Fibroblast of pulmonary artery (primary cell): ENCODE measurements around the gene CYP27C1.
"Not testable (repeated sequence)": the region's sequence is repeated elsewhere in the genome, so short reads cannot be mapped to it uniquely, and the experiment has no call there.

ENCODE experiments used
- DNase-seq: peaks from one replicate; pipeline ENCODE4 v3.0.0-alpha.2; 2010; ENCODE audit warnings: low read depth
- H3K4me3 ChIP-seq: replicated peaks from 2 replicates; pipeline ENCODE4 v1.5.1; 2011; ENCODE audit warnings: low read depth, mild to moderate bottlenecking, control low read depth, low read length, moderate library complexity
- TF ChIP-seq, protein P1 (sequence below): IDR thresholded peaks from 2 replicates; pipeline ENCODE4 v1.5.1; 2011; ENCODE audit warnings: mild to moderate bottlenecking, control low read depth, low read length, inconsistent platforms; ENCODE audit errors: missing control alignments

CYP27C1 gene

DNA sequence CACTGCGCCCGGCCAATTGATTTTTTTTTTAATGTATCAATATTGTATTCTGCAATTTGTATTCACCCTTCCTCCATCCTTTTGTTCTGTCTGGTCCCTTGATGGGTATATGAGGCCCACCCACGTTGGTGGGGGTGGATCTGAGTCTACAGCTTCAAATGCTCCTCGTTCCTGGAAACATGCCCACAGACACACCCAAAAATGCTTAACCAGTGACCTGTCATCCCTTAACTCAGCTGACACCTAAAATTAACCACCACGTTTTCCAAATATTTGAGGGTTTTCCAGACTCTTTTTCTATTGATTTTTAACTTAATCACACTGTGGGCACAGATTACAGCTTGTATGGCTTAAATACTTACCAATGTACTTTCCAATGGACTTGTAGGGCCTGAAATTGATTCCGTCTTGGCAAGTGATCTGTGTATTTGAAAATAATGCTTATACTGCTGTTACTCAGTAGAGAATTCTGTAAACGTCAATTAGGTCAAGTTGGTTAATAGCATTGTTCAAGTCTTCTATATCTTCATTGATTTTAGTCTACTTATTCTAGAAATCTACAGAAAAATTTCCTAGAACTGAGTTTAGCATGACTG is 34.4 kb upstream of the CYP27C1 start:
- no peak overlapping the region for H3K4me3 ChIP-seq
- DNase-seq, result peak; percentile 12
- TF ChIP-seq, protein P1, sequence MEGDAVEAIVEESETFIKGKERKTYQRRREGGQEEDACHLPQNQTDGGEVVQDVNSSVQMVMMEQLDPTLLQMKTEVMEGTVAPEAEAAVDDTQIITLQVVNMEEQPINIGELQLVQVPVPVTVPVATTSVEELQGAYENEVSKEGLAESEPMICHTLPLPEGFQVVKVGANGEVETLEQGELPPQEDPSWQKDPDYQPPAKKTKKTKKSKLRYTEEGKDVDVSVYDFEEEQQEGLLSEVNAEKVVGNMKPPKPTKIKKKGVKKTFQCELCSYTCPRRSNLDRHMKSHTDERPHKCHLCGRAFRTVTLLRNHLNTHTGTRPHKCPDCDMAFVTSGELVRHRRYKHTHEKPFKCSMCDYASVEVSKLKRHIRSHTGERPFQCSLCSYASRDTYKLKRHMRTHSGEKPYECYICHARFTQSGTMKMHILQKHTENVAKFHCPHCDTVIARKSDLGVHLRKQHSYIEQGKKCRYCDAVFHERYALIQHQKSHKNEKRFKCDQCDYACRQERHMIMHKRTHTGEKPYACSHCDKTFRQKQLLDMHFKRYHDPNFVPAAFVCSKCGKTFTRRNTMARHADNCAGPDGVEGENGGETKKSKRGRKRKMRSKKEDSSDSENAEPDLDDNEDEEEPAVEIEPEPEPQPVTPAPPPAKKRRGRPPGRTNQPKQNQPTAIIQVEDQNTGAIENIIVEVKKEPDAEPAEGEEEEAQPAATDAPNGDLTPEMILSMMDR, result no peak

DNA sequence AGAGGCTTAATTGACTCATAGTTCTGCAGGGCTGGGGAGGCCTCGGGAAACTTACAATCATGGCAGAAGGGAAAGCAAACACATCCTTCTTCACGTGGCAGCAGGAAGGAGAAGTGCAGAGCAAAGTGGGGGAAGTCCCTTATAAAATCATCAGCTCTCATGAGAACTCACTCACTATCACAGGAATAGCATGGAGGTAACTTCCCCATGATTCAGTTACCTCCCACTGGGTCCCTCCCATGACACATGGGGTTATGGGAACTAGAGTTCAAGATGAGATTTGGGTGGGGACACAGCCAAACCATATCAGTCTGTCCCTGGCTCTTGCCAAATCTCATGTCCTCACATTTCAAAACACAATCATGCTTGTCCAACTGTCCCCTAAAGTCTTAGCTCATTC is 21.1 kb upstream of the CYP27C1 start:
- H3K4me3 ChIP-seq, DNase-seq: not testable (repeated sequence)

DNA sequence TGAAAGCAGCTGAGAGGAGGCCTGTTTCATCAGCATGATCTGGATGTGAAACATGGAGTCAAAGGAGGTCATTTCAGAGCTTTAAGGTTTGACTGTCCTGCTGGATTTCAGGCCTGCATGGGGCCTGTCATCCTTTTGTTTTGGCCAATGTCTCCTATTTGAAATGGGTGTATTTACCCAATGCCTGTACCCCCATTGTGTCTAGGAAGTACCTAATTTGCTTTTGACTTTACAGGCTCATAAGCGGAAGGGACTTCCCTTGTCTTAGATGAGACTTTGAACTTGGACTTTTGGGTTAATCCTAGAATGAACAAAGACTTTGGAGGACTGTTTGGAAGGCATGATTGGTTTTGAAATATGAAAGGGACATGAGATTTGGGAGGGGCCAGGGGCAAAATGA is 19.3 kb upstream of the CYP27C1 start:
- TF ChIP-seq, protein P1, result no peak
- DNase-seq, result no peak
- H3K4me3 ChIP-seq, result no peak overlapping the region

DNA sequence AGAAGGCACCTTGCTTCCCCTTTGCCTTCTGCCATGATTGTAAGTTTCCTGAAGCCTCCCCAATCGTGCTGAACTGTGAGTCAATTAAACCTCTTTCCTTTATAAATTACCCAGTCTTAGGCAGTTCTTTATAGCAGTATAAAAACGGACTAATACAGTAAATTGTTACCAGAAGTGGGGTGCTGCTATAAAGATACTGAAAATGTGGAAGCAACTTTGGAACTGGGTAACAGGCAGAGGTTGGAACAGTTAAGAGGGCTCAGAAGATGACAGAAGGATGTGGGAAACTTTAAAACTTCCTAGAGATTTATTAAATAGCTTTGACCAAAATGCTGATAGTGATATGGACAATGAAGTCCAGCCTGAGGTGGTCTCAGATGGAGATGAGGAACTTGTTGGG is 17.7 kb upstream of the CYP27C1 start:
- not testable (repeated sequence) for H3K4me3 ChIP-seq, DNase-seq

DNA sequence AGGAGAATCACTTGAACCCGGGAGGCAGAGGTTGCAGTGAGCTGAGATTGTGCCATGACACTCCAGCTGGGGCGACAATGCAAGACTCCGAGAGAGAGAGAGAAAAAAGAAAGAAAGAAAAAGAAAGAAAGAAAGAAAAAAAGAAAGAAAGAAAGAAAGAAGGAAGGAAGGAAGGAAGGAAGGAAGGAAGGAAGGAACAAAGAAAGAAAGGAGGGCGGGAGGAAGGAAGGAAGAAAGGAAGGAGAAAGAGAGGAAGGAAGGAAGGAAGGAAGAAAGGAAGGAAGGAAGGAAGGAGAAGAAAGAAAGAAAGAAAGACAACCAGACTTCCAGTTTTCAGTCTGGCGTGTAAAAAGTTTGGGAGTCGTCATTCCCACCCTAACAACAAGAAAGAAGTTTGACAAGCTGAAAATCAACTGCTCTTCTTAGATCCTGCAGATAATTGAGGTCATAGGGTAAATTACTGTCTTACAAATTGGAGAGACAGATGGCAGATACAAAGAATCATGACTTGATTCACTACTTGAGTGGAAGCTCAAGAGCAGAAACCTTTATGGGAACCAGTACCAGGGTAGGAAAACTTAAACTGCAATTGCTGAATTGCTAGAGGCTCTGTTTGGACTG is 15.1 kb upstream of the CYP27C1 start:
- no peak overlapping the region for H3K4me3 ChIP-seq
- TF ChIP-seq, protein P1, result no peak
- DNase-seq, result no peak

DNA sequence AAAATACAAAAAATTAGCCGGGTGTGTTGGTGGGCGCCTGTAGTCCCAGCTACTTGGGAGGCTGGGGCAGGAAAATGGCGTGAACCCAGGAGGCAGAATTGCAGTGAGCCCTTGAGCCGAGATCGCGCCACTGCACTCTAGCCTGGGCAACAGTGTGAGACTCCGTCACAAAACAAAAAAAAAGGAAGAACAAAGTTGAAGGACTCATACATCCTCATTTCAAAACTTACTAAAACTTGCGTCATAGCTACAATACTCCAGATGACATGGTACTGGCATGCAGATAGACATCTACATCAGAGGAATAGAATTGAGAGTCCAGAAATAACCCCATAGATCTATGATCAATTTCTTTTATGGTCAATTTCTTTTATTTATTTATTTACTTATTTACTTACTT is 13.6 kb upstream of the CYP27C1 start:
- no peak for DNase-seq
- no peak overlapping the region for H3K4me3 ChIP-seq
- TF ChIP-seq, protein P1, result no peak

DNA sequence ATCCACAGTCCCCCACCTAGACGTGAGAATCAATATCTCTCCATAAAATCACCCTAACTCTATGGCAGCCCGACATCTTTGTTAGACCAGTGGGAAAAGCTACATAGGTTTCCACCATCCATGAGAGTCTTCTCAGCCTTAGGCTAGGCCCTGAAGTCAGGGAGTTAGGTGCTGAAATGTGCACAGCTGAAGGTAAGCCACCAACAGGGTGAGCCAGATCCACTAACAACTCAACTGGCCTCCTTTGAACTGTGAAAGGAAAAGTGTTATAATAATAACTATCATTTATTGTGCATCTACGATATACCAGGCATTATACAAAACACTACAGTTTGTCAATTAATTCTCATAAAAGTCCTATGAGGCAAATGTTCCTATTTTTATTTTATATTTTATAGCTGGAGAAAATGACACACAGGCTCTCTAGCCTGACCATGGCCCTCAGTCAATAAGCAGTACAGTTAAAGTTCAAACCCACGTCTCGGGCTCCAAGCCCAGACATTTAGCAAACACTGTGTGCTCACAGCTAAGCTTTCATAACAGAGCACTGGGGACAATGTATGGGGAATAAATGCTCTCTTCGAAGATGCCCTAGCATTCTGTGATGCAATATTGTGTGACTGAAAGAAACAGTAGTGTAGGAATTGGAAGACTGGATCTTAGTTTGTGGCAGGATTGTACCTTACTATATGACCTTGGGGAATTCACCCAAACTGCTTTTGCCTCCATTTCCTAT is 11.2 kb upstream of the CYP27C1 start:
- no peak overlapping the region for H3K4me3 ChIP-seq
- TF ChIP-seq, protein P1, result no peak
- peak; percentile 38 for DNase-seq

DNA sequence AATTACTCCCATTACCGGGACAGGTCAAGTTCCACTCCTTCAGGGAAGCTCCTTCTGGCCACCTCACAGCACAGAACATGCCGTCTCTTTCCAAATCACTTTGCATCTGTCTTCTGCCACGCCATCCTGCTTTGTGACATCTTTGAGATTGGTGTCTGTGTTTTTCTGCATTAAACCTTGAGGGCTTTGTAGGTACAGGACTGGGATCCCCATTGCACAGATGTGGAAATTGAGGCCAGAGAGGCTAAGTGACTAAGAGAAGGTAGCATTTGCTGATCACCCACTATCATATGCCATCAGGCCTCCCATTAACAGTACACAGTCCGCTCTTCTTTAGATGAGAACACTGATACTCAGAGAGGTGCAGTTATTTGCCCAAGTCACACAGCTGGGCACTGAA is 9.5 kb upstream of the CYP27C1 start:
- no peak for DNase-seq
- TF ChIP-seq, protein P1, result no peak
- H3K4me3 ChIP-seq, result no peak overlapping the region
